ENCODE measurements around the gene SARNP.
A peak's percentile ranks its signal among the peaks of the same experiment; 100 is the strongest.

Gene SARNP

DNA sequence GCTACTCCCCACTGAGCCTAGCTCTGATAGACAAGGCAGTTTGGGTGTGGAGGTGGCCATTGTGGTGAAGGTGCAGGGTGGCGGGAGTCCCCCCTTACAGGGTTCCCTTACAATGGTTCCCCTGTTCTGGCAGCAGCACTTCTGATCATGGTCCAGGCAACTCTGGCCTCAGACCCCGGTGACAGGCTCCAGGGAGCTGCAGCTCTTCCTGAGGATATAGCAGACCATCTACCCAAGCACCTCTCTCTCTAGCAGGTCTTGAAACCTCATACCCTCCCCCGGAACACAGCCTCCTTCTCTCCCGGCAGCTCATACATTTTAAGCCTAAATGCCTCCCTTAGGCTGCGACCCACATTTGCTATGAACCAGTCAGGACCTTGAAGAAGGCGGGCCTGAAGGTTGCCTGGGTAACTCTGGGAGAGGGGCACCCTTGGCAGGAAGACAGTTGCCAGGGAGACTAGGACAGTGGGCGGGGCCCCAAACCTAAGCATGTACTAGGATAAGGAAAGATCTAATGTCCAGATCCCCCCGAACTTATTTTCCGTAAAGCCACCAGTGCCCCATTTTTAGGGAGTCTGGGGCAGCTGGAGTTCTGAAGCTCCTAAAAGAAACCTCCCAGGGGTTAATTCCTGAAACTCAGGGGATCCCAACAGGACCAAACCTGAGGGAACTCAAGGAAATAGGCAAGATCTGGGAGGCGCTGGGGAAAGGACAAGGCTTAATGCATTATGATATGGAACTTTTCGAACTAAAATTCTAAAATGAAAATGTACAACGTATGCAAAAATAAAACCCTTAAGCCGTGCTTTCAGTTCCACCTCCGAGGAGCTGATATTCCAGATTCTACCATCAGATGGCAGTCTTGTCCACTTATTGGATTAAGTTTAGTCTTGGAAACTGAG lies 79.2 kb downstream of the SARNP start:
- TF ChIP-seq Cebpa-rat (IDR thresholded peaks at IDR 0.05) = no peak
- no peaks in the 10 kb centered on the region for H3K9me3 ChIP-seq
- H4K20me1 ChIP-seq = no peaks in the 10 kb centered on the region
- peak overlapping the region; percentile 65 for H3K9ac ChIP-seq
- H3K36me3 ChIP-seq = no peaks in the 10 kb centered on the region
- peak overlapping the region; percentile 73 for H3K4me3 ChIP-seq
- peaks cover 35% of the 10 kb centered on the region for H3K4me1 ChIP-seq
- H3K27ac ChIP-seq = peak overlapping the region; percentile 61
- H3K27me3 ChIP-seq = no peaks in the 10 kb centered on the region
- H3K4me2 ChIP-seq = peak overlapping the region; percentile 98

DNA sequence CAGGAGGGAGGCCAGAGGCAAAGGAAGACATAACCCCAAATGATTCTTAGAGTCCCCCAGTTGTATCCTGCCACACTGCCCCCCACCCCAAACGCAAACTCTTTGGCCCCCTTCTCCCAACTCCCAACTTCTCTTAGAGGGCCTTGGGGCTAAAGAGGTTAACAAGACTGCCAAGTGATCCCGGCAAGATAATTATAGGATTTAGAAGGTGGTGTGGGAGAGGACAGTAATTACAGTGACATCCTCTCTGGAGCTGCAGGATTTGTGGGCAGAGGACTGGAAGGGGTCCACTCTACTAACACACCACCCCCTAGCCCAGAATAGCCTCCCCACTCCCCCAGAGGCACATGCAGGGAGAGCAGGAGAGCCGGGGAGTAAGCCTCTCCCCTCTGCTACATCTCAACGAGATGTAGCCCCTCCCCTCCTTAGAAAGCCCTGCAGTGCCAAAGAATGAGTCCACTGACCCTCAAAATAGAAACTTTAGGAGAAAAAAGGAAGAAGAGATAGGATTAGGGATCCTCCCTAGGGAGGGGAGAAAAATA lies 79.9 kb downstream of the SARNP start:
- H3K27me3 ChIP-seq = no peaks in the 10 kb centered on the region
- no peaks in the 10 kb centered on the region for H3K36me3 ChIP-seq
- H3K4me1 ChIP-seq = peaks cover 43% of the 10 kb centered on the region
- no peak for TF ChIP-seq Cebpa-rat (IDR thresholded peaks at IDR 0.05)
- no peaks in the 10 kb centered on the region for H3K9me3 ChIP-seq
- H4K20me1 ChIP-seq = no peaks in the 10 kb centered on the region
- H3K27ac ChIP-seq = peak overlapping the region; percentile 61
- peak overlapping the region; percentile 65 for H3K9ac ChIP-seq
- H3K4me2 ChIP-seq = peak overlapping the region; percentile 98
- peak overlapping the region; percentile 73 for H3K4me3 ChIP-seq

DNA sequence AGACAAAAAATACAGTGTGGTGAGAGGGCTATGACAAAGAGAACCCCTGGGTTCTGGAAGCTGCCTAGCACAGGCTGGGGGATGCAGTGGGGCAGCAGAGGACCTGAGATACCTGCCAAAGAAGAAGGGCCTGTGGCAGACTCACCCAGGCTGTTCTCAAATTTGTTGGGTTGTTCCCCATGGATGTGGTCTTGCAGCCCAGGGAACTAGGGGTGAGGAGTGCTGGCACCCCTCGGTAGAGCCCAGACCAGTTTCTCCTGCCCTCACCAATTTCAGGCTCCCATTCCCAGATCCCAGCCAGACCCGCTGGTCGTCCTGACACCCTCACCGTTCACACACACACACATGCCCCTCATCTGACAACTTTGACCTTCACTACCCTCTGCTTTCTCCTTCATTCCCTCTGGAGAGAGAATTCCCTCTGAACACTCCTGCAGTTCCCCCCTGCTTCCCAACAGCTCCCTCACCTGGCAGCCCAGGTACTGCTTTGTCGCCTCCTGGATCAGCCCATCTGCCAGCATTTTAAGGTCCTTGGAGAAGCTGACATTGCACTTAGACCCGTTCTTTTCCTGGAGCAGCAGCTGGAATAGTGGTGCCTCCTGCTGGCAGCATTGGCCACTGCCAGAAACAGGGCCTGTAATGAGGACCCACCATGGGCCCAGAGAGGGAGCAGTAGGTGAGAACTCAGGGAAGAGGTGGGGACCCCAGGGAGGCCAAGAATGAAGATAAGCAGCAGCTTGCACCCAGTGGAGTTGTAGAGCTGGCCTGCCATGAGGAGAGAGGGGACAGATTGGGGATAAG lies 80.5 kb downstream of the SARNP start:
- Histone ChIP-seq H3K9me3 (no peaks in the 10 kb centered on the region), H3K4me2 (peak overlapping the region; percentile 98), H4K20me1 (no peaks in the 10 kb centered on the region), H3K36me3 (no peaks in the 10 kb centered on the region), H3K4me3 (peak overlapping the region; percentile 73), H3K27ac (peak overlapping the region; percentile 61; the same call in 1 of the 2 replicates), H3K4me1 (peaks cover 43% of the 10 kb centered on the region), H3K9ac (peak overlapping the region; percentile 65; the same call in 1 of the 2 replicates), H3K27me3 (no peaks in the 10 kb centered on the region)
- no peak for TF ChIP-seq Cebpa-rat (IDR thresholded peaks at IDR 0.05)

DNA sequence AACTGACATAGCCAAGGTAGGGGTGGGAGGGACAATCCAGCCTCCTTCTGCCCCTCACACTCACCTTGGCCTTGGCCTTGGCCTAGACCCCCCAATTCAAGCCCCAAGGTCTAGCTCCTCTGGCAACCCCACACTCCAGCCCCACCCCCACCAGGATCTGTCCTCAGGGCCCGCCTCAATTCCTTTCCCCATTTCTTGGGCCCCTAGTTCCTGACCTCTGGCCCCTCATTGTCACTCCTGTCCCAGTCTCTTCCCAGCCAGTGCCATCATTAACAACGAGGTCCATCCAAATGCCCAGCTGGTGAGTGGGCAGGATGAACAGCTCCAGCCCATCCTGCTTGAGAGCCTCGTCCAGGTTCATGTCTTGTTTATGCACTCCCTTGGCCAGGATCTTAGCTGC lies 81.4 kb downstream of the SARNP start:
- Histone ChIP-seq H3K9ac (peak overlapping the region; percentile 26; the same call in 1 of the 2 replicates), H3K9me3 (no peaks in the 10 kb centered on the region), H3K27ac (no peak overlapping the region), H3K4me2 (no peak overlapping the region), H3K36me3 (no peaks in the 10 kb centered on the region), H3K4me3 (no peak overlapping the region), H3K4me1 (peaks cover 46% of the 10 kb centered on the region), H3K27me3 (no peaks in the 10 kb centered on the region), H4K20me1 (no peaks in the 10 kb centered on the region)
- no peak for TF ChIP-seq Cebpa-rat (IDR thresholded peaks at IDR 0.05)

DNA sequence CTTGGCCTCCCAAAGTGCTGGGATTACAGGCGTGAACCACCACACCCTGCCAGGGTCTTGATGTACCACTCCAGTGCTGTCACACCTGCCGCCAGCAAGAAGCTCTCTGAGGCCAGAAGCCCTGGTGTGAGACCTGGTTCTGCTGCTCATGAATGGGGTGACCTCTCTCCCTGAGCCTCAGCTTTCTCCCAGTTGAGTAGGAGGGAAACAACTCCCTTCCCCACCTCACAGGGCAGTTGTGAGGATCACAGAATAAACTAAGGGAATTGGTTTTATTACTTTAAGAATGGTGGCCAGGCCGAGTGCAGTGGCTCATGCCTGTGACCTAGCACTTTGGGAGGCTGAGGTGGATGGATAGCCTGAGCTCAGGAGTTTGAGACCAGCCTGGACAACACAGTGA lies 82.9 kb downstream of the SARNP start:
- H3K4me2 ChIP-seq = no peak overlapping the region
- TF ChIP-seq Cebpa-rat (IDR thresholded peaks at IDR 0.05) = no peak
- H3K27me3 ChIP-seq = no peaks in the 10 kb centered on the region
- no peaks in the 10 kb centered on the region for H3K9me3 ChIP-seq
- no peaks in the 10 kb centered on the region for H3K36me3 ChIP-seq
- H3K4me1 ChIP-seq = peaks cover 60% of the 10 kb centered on the region
- H3K9ac ChIP-seq = no peak overlapping the region
- no peak overlapping the region for H3K27ac ChIP-seq
- H4K20me1 ChIP-seq = no peaks in the 10 kb centered on the region
- no peak overlapping the region for H3K4me3 ChIP-seq

DNA sequence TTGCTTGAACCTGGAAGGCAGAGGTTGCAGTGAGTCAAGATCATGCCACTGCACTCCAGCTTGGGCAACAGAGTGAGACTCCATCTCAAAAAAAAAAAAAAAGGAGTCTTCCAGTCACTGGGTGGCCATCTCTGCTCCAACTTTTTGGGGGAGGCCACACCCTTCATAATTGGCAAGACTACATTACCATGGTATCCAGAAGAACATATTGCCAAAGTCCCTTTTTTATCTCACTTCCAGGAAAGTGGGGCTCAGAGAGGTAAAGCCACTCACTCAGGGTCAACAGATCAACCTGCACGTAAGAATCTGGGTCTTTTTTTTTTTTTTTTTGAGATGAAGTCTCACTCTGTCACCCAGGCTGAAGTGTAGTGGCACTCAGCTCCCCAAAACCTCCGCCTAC lies 83.7 kb downstream of the SARNP start:
- Histone ChIP-seq H3K4me1 (peaks cover 60% of the 10 kb centered on the region), H3K4me2 (peak overlapping the region; percentile 99), H3K27ac (no peak overlapping the region), H4K20me1 (no peaks in the 10 kb centered on the region), H3K9ac (no peak overlapping the region), H3K27me3 (no peaks in the 10 kb centered on the region), H3K4me3 (no peak overlapping the region), H3K9me3 (no peaks in the 10 kb centered on the region), H3K36me3 (no peaks in the 10 kb centered on the region)
- no peak for TF ChIP-seq Cebpa-rat (IDR thresholded peaks at IDR 0.05)

DNA sequence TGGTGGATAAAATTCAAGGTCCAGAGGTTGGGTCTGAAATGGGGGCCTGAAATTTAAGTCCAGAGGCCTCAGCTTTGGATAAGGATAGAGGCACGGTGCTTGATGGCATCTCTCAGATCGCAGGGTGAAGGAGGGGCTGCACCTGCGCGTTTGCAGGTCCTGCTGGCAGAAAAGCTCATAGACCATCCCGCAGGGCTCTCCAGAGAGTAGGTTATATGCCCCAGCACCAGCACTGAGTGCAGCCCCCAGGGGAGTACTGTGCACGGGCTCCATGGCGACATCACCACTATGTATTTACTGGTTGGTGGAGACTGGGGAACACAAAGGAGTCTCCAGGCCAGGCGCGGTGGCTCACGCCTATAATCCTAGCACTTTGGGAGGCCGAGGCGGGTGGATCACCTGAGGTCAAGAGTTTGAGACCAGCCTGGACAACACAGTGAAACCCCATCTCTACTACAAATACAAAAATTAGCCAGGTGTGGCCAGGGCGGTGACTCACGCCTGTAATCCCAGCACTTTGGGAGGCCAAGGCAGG lies 84.4 kb downstream of the SARNP start:
- Histone ChIP-seq H3K4me2 (peak overlapping the region; percentile 99), H3K9me3 (no peaks in the 10 kb centered on the region)

DNA sequence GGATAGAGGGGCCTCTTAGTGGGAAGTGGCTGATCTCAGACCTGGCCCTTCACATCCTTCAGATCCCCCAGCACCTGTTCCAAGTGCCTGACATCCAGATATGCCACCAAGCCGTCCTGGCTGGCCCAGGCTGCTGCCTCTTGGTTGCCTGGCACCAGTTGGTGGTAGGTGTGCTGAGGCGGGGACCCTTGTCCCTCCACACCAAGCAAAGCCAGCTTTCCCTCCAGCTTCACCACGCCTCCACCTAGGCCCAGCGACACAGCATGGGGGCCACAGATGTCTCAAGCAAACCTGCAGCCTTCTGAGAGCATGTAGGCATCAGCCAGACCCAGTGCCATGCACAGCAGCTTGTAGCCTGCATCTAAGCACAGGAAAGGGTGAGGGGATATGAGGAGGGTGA lies 85.2 kb downstream of the SARNP start:
- H3K27me3 ChIP-seq = no peaks in the 10 kb centered on the region
- no peak overlapping the region for H3K27ac ChIP-seq
- peak overlapping the region; percentile 99 for H3K4me2 ChIP-seq

More for the DNA sequence above, 84.4 kb downstream of the SARNP start:
- Histone ChIP-seq H4K20me1 (peaks cover under 1% of the 10 kb centered on the region; the same call in 1 of the 2 replicates), H3K4me3 (peak overlapping the region; percentile 28; the same call in 1 of the 2 replicates), H3K4me1 (peaks cover 60% of the 10 kb centered on the region), H3K27me3 (no peaks in the 10 kb centered on the region), H3K27ac (peak overlapping the region; percentile 59; the same call in 1 of the 2 replicates), H3K9ac (0 out of 2 replicates have a peak overlapping the region, but pooled peaks have one; percentile 10), H3K36me3 (no peaks in the 10 kb centered on the region)
- TF ChIP-seq Cebpa-rat (IDR thresholded peaks at IDR 0.05) = no peak

More for the DNA sequence above, 85.2 kb downstream of the SARNP start:
- H3K9ac ChIP-seq = no peak overlapping the region
- H3K4me3 ChIP-seq = no peak overlapping the region
- H4K20me1 ChIP-seq = peaks cover 8% of the 10 kb centered on the region
- H3K4me1 ChIP-seq = peaks cover 59% of the 10 kb centered on the region
- no peaks in the 10 kb centered on the region for H3K9me3 ChIP-seq
- peaks cover under 1% of the 10 kb centered on the region for H3K36me3 ChIP-seq
- no peak for TF ChIP-seq Cebpa-rat (IDR thresholded peaks at IDR 0.05)
